Myocyte (in vitro differentiated cells): ENCODE data around the gene CCDC12. TPM values are rescaled to one million over a fixed set of nuclear protein-coding genes. Genes with fewer than 3 reads are reported as not detected.

ENCODE experiments used
- DNase-seq: peaks from one replicate; pipeline ENCODE4 v3.0.0-alpha.2; 2012; ENCODE audit warnings: low read depth
- total RNA-seq: library from RNA; depleted of rRNA; stranded (reverse); fragments of >200 nt; gene quantifications from 2 replicates; pipeline ENCODE4 v1.2.3, GENCODE V29; 2014

CCDC12 gene
- total RNA-seq, 1 donor from 2014 or later, result 22.6 TPM

GRCh38 chr3:46942076-46942475 is 34.5 kb downstream of the CCDC12 start:
- no peak for DNase-seq

- no peak for DNase-seq
Observed at GRCh38 chr3:46939578-46940445, 36.7 kb downstream of the CCDC12 start.

- no peak for DNase-seq
Observed at GRCh38 chr3:46938118-46938517, 38.4 kb downstream of the CCDC12 start.

GRCh38 chr3:46936733-46937250 is 39.8 kb downstream of the CCDC12 start:
- peak; percentile 57 for DNase-seq

GRCh38 chr3:46935989-46936558 is 40.5 kb downstream of the CCDC12 start:
- peak; percentile 12 for DNase-seq

GRCh38 chr3:46935168-46935858 is 41.2 kb downstream of the CCDC12 start:
- peak; percentile 100 for DNase-seq

GRCh38 chr3:46934498-46935167 is 41.9 kb downstream of the CCDC12 start:
- peak; percentile 71 for DNase-seq

- peak; percentile 64 for DNase-seq
Observed at GRCh38 chr3:46934072-46934471, 42.5 kb downstream of the CCDC12 start.

- DNase-seq, result no peak
Observed at GRCh38 chr3:46933261-46933660, 43.3 kb downstream of the CCDC12 start.

- DNase-seq, result peak; percentile 30
Observed at GRCh38 chr3:46932455-46933225, 43.9 kb downstream of the CCDC12 start.

- peak; percentile 72 for DNase-seq
Observed at GRCh38 chr3:46931631-46932331, 44.8 kb downstream of the CCDC12 start.

GRCh38 chr3:46930945-46931403 is 45.6 kb downstream of the CCDC12 start:
- DNase-seq, result peak; percentile 63

- peak; percentile 28 for DNase-seq
Observed at GRCh38 chr3:46930166-46930944, 46.2 kb downstream of the CCDC12 start.

GRCh38 chr3:46929324-46929723 is 47.2 kb downstream of the CCDC12 start:
- DNase-seq, result peak; percentile 65

- DNase-seq, result peak; percentile 86
Observed at GRCh38 chr3:46928282-46928681, 48.3 kb downstream of the CCDC12 start.

GRCh38 chr3:46927718-46928073 is 48.8 kb downstream of the CCDC12 start:
- DNase-seq, result no peak

- DNase-seq, result peak; percentile 48
Observed at GRCh38 chr3:46926871-46927717, 49.5 kb downstream of the CCDC12 start.

- no peak for DNase-seq
Observed at GRCh38 chr3:46926447-46926846, 50.1 kb downstream of the CCDC12 start.
